Body of pancreas (tissue), 4 donors: ENCODE measurements around the gene WDR82. TPM values are rescaled to one million over a fixed set of nuclear protein-coding genes. Genes with fewer than 3 reads are reported as not detected.
A peak's percentile ranks its signal among the peaks of the same experiment; 100 is the strongest.

Source experiments
- ATAC-seq: fragments of 150-250 bp; one replicate; pipeline ENCODE4 v1.9.1; 2016
- DNase-seq, 4 donors: peaks; one replicate each; pipeline ENCODE4 v3.0.0-alpha.2; 2019
- H3K27ac ChIP-seq, 4 donors: fragments of 200-600 bp; sonication (generic); 1 replicate in 3 of 4; 2 replicates in 1 of 4; pipeline versions ENCODE4 v1.5.1 to v1.6.1; 2016 to 2019; ENCODE audit warnings: mild to moderate bottlenecking in 1 of 4, mixed read lengths in 1 of 4, moderate library complexity in 1 of 4
- H3K27me3 ChIP-seq, 2 donors: fragments of 200-600 bp; sonication (generic); one replicate each; pipeline ENCODE4 v1.6.0; 2016; ENCODE audit warnings: mild to moderate bottlenecking in 1 of 2
- H3K36me3 ChIP-seq, 2 donors: fragments of 200-600 bp; sonication (generic); replicated peaks in 1 of 2; 2 replicates each; pipeline ENCODE4 v1.5.1; 2016; ENCODE audit warnings: low read depth in 2 of 2; ENCODE audit not compliant: insufficient read depth in 1 of 2
- H3K4me1 ChIP-seq: fragments of 200-600 bp; sonication (generic); one replicate; pipeline ENCODE4 v1.6.0; 2016
- H3K4me3 ChIP-seq, 2 donors: fragments of 200-600 bp; sonication (generic); 1 replicate in 1 of 2; 2 replicates in 1 of 2; pipeline ENCODE4 v1.5.1; 2016 to 2019
- H3K9me3 ChIP-seq, 3 donors: fragments of 200-600 bp; sonication (generic); 1 replicate in 2 of 3; 2 replicates in 1 of 3; pipeline ENCODE4 v1.5.1; 2016
- POLR2A ChIP-seq, 3 donors: fragments of 450-650 bp; IDR thresholded peaks; one replicate each; pipeline ENCODE4 v1.6.1; 2016; ENCODE audit warnings: antibody characterized with exemption in 3 of 3, mild to moderate bottlenecking in 2 of 3
- WGBS, 2 donors: methylation state at CpG; one replicate each; pipeline ENCODE4 v1.1.5; 2017; 5-methylcytosine and 5-hydroxymethylcytosine counted together
- intact Hi-C: fragments of 100-400 bp; cut with DNase I; formaldehyde crosslinking; loops from one replicate; pipeline ENCODE4 v1.15.1; 2023
- total RNA-seq, 2 donors: library from RNA; depleted of rRNA; stranded (reverse); fragments of >200 nt; gene quantifications; one replicate each; pipeline ENCODE4 v1.1.0, GENCODE V29; 2016
- TF ChIP-seq, protein P1 (sequence below), 7 experiments: fragments of 450-650 bp in 4 of 7; fragments of 200-600 bp in 3 of 7; sonication (generic) in 3 of 7; IDR thresholded peaks; one replicate each; pipeline ENCODE4 v1.5.1; 2016 to 2019; ENCODE audit warnings: antibody characterized with exemption in 7 of 7

The WDR82 gene
- total RNA-seq, 2 donors from 2014 or later = 19.1 to 21.5 TPM

DNA sequence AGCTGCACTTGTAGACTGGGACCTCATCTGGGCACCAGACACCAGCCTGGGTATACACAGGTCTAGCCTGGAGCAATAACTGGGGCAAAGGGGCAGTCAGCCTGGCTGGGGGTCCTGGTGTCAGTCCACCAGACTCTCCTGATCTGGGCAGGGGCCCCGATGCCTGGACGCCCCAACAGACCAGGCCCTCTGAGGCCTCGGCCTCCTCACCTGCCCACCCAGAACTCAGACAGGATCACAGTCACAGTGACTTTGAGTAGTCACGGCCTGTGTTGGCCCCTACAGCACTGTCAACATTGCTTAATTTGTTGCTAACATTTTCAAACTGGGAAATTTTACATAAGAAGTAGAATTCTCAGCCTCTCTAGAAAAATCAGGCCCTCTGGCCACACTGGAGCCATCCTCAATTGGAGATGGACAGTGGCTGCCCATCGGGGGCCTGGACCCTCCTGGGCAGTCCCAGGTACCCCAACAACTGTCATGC lies 45.3 kb downstream of the WDR82 start:
- Histone ChIP-seq H3K27me3 (no peaks in the 10 kb centered on the region), H3K4me3 (no peak overlapping the region), H3K9me3 (no peaks in the 10 kb centered on the region), H3K4me1 (peaks cover 21% of the 10 kb centered on the region), H3K27ac (no peak overlapping the region), H3K36me3 (peaks cover 0 to 7% of the 10 kb centered on the region in 2 donors)
- intact Hi-C loops = loop anchor here (5.0 kb wide), 1 partner anchor 114 kb away; no protein-coding TSS in a partner anchor
- DNase-seq (no peak), ATAC-seq (no peak)
- 60 to 76% methylated on average over 1 to 4 of the region's 5 CpGs for whole genome bisulfite sequencing, 2 donors
- TF ChIP-seq, protein P1, sequence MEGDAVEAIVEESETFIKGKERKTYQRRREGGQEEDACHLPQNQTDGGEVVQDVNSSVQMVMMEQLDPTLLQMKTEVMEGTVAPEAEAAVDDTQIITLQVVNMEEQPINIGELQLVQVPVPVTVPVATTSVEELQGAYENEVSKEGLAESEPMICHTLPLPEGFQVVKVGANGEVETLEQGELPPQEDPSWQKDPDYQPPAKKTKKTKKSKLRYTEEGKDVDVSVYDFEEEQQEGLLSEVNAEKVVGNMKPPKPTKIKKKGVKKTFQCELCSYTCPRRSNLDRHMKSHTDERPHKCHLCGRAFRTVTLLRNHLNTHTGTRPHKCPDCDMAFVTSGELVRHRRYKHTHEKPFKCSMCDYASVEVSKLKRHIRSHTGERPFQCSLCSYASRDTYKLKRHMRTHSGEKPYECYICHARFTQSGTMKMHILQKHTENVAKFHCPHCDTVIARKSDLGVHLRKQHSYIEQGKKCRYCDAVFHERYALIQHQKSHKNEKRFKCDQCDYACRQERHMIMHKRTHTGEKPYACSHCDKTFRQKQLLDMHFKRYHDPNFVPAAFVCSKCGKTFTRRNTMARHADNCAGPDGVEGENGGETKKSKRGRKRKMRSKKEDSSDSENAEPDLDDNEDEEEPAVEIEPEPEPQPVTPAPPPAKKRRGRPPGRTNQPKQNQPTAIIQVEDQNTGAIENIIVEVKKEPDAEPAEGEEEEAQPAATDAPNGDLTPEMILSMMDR (IDR thresholded peaks at IDR 0.05) = no peak
- TF ChIP-seq POLR2A (IDR thresholded peaks at IDR 0.05) = no peak

- Histone ChIP-seq H3K4me1 (peaks cover 14% of the 10 kb centered on the region), H3K36me3 (peaks cover 0 to 7% of the 10 kb centered on the region in 2 donors), H3K27me3 (no peaks in the 10 kb centered on the region), H3K4me3 (no peak overlapping the region), H3K27ac (no peak overlapping the region), H3K9me3 (no peaks in the 10 kb centered on the region)
- no peak for TF ChIP-seq POLR2A (IDR thresholded peaks at IDR 0.05)
- TF ChIP-seq, protein P1 (IDR thresholded peaks at IDR 0.05) = peak in 1 of 7 experiments; percentile 6
- ATAC-seq (no peak), DNase-seq (no peak)
- 81 to 83% methylated on average over 12 to 28 of the region's 28 CpGs for WGBS, 2 donors
- intact Hi-C loops = loop anchor here (5.0 kb wide), 1 partner anchor 115 kb away; no protein-coding TSS in a partner anchor
Measured at GRCh38 chr3:52232279-52233107, 46.0 kb downstream of the WDR82 start.

DNA sequence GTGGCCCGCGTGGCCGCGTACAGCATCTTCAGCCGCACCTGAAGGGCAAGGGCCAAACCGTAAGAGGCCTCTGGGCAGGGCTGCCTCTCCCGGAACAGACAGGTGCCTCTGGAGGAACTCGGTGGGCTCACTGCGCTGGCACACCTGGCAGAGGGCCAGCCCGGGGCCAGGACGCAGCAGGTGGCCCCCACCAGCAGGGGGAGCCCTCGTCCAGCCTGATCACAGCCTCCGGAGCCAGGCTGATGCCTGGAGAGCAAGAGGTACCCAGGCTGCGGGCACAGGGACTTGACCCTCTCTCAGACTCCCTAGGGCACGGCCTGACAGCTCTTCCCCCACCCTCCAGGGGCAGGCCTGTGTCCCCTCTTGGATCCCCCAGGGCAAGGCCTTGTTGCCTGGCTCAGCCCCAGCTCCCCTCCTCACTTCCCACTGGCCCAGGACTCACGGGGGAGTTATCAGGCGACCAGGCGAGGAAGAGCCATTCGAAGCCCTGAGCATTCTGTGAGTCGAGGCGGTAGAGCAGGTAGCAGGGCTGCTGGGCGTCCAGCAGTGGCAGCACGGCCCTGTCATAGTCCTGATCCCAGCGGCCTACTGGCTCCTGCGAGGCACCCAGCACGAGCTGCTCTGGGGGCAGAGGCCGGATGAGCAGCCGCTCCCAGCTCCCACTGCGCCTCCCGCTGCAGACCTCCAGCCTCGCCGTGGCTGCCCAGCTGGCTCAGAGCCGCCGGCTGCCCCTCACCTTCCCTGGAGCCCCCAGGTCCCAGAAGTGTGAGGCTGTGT lies 46.8 kb downstream of the WDR82 start:
- ATAC-seq = peak; percentile 74
- peak; percentile 77 to 83 (median 82) for DNase-seq
- Histone ChIP-seq H3K27ac (no peak overlapping the region), H3K4me3 (no peak overlapping the region), H3K27me3 (no peaks in the 10 kb centered on the region), H3K4me1 (peaks cover 6% of the 10 kb centered on the region), H3K9me3 (no peaks in the 10 kb centered on the region), H3K36me3 (peaks cover 0 to 7% of the 10 kb centered on the region in 2 donors)
- no peak for TF ChIP-seq POLR2A (IDR thresholded peaks at IDR 0.05)
- TF ChIP-seq, protein P1 (IDR thresholded peaks at IDR 0.05) = peak; percentile 84 to 93 (median 89)
- 54 to 74% methylated on average over 13 to 30 of the region's 34 CpGs for WGBS, 2 donors
- intact Hi-C loops = loop anchor here (5.0 kb wide), 1 partner anchor 116 kb away; no protein-coding TSS in a partner anchor

- 84 to 86% methylated on average over 13 to 16 of the region's 16 CpGs for WGBS, 2 donors
Measured at GRCh38 chr3:52230889-52231499, 47.5 kb downstream of the WDR82 start.

More at GRCh38 chr3:52230889-52231499, 47.5 kb downstream of the WDR82 start:
- intact Hi-C loops = loop anchor here (5.0 kb wide), 1 partner anchor 116 kb away; no protein-coding TSS in a partner anchor
- H3K4me1 ChIP-seq = no peaks in the 10 kb centered on the region
- no peak overlapping the region for H3K4me3 ChIP-seq
- no peak for TF ChIP-seq POLR2A (IDR thresholded peaks at IDR 0.05)
- TF ChIP-seq, protein P1 (IDR thresholded peaks at IDR 0.05) = no peak
- H3K27ac ChIP-seq = no peak overlapping the region
- H3K36me3 ChIP-seq = peaks cover 0 to 7% of the 10 kb centered on the region in 2 donors
- H3K9me3 ChIP-seq = no peaks in the 10 kb centered on the region
- H3K27me3 ChIP-seq = no peaks in the 10 kb centered on the region
- peak; percentile 5 for ATAC-seq
- DNase-seq = no peak
